Tibial nerve (tissue), 3 donors: ENCODE data around the gene PTPRF.

Experiments used
- CTCF ChIP-seq, 5 experiments: fragments of 200-600 bp in 3 of 5; fragments of 450-650 bp in 2 of 5; sonication (generic) in 3 of 5; IDR thresholded peaks; one replicate each; pipeline ENCODE4 v1.5.1; 2016 to 2019; ENCODE audit warnings: antibody characterized with exemption in 5 of 5, mild to moderate bottlenecking in 3 of 5, moderate library complexity in 2 of 5
- POLR2A ChIP-seq, 2 donors: fragments of 450-650 bp; IDR thresholded peaks; one replicate each; pipeline ENCODE4 v1.6.1; 2017; ENCODE audit warnings: antibody characterized with exemption in 2 of 2, mild to moderate bottlenecking in 2 of 2, moderate library complexity in 2 of 2

DNA sequence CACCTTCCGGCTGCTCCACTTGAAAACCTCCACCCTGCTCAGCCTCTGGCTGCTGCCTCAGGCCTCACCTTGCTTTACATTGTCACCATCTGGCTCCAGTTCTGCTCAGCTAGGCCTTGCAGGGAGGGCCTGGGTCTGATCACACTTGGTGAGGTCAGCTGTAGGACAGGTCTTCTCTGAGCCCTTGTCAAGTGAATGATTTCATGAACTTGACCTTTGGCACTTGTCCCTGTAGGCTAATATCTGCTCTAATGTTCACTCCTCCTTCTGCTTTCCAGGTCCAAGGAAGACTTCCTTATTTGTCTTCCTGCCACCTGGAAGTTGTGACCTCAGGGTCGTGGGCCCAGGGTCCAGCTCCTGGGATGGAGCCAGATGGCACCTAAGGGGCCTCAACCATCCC is 41.4 kb downstream of the PTPRF start:
- TF ChIP-seq CTCF (IDR thresholded peaks at IDR 0.05) (no peak), POLR2A (IDR thresholded peaks at IDR 0.05) (no peak)
